IPS-18a (cell line): Measurements from ENCODE around the gene PM20D2.

ENCODE experiments used
- H3K27ac ChIP-seq: one replicate; pipeline ENCODE4 v1.5.1; 2013; ENCODE audit warnings: low read length
- H3K27me3 ChIP-seq: one replicate; pipeline ENCODE4 v1.6.1; 2013; ENCODE audit warnings: mild to moderate bottlenecking, low read length; ENCODE audit not compliant: control insufficient read depth, insufficient read depth
- H3K36me3 ChIP-seq: one replicate; pipeline ENCODE4 v1.6.1; 2013; ENCODE audit warnings: low read depth, low read length; ENCODE audit not compliant: control insufficient read depth
- H3K4me1 ChIP-seq: one replicate; pipeline ENCODE4 v1.6.1; 2013; ENCODE audit warnings: low read depth, low read length; ENCODE audit not compliant: control insufficient read depth
- H3K4me3 ChIP-seq: one replicate; pipeline ENCODE4 v1.5.1; 2013; ENCODE audit warnings: low read length
- H3K9ac ChIP-seq: one replicate; pipeline ENCODE4 v1.6.1; 2013; ENCODE audit warnings: mild to moderate bottlenecking, low read length, moderate library complexity
- H3K9me3 ChIP-seq: one replicate; pipeline ENCODE4 v1.6.1; 2013; ENCODE audit warnings: low read depth, low read length; ENCODE audit not compliant: control insufficient read depth

PM20D2 gene

DNA sequence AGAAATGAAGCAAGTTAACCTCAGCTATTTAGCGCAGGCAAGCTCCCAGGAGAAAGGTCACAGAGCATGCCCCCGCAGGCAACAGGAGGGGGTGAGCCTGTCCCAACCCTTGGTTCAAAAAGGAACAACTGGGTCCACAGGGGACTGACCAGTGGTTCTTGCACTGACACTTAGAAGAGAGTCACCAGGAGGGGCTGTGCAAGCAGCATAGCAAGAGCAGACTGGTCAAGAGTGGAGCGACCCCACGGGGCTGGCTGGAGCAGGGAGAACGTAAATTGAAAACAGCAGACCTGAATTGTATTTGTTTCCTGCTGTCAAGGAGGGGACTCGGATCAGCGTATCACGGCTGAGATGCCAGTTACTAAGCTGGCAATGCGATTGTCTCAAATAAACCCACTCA, 38.5 kb downstream of the PM20D2 start:
- no peaks in the 10 kb centered on the region for H3K36me3 ChIP-seq
- no peaks in the 10 kb centered on the region for H3K4me1 ChIP-seq
- H3K9ac ChIP-seq, result no peak overlapping the region
- H3K9me3 ChIP-seq, result no peaks in the 10 kb centered on the region
- no peak overlapping the region for H3K4me3 ChIP-seq
- no peak overlapping the region for H3K27ac ChIP-seq
- H3K27me3 ChIP-seq, result no peaks in the 10 kb centered on the region

DNA sequence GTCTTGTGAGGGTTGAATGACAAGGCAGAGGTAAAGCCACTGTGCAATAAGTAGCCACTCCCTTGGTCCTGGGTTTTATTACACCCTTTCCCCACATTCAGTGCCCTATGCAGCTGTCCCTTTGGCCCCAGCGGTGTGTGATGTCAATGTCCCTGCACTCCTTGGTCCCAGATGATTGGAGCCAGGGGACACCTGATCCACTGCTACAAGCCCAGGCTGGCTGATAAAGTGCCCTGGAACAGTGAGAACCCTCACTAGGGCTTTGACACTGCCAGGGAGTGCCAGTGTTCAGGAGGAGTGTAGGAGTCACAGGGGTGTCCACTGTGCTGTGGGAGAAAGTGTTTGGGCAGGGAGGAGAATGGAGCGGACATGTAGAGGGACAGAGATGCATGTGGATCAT, 40.9 kb downstream of the PM20D2 start:
- Histone ChIP-seq H3K4me1 (peaks cover 14% of the 10 kb centered on the region), H3K4me3 (no peak overlapping the region), H3K27me3 (no peaks in the 10 kb centered on the region), H3K36me3 (no peaks in the 10 kb centered on the region), H3K9me3 (no peaks in the 10 kb centered on the region), H3K27ac (no peak overlapping the region), H3K9ac (no peak overlapping the region)

DNA sequence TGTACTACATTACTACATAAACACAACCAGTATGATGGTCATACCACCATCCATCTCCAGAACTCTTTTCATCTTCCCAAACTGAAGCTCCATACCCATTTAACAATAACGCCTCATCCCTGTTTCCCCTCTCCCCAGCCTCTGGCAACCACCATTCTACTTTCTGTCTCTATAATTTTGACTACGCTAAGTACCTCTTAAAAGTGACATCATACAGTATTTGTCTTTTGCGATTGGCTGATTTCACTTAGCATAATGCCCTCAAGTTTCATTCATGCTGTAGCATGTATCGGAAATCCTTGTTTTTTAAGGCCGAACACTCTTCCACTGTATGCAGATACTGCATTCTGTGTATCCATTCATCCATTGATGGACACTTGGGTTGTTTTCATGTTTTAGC, 41.6 kb downstream of the PM20D2 start:
- H3K27ac ChIP-seq, result no peak overlapping the region
- no peaks in the 10 kb centered on the region for H3K27me3 ChIP-seq
- peaks cover 14% of the 10 kb centered on the region for H3K4me1 ChIP-seq
- H3K36me3 ChIP-seq, result no peaks in the 10 kb centered on the region
- H3K9me3 ChIP-seq, result no peaks in the 10 kb centered on the region
- no peak overlapping the region for H3K9ac ChIP-seq
- no peak overlapping the region for H3K4me3 ChIP-seq

DNA sequence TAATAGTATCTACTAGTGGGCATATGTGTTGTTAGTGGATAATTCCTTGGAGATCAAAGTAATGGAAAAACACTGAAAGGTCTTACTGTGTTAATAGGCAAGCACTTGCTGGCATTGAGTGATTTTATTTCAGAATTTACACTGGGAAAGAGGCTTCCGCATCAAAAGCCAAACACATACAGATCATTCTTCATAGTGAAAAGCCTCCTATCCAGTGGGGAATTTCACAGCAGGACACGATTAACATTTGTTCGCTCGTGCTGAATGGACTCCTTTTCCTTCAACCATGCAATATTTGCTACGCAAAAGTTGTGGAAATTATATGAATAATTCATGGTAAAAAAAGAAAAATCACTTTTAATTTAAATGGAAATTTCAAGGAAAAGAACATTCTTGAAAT, 44.9 kb downstream of the PM20D2 start:
- H3K9ac ChIP-seq, result no peak overlapping the region
- peaks cover 3% of the 10 kb centered on the region for H3K9me3 ChIP-seq
- H3K4me3 ChIP-seq, result no peak overlapping the region
- no peak overlapping the region for H3K27ac ChIP-seq
- H3K36me3 ChIP-seq, result no peaks in the 10 kb centered on the region
- peaks cover 14% of the 10 kb centered on the region for H3K4me1 ChIP-seq
- H3K27me3 ChIP-seq, result no peaks in the 10 kb centered on the region

DNA sequence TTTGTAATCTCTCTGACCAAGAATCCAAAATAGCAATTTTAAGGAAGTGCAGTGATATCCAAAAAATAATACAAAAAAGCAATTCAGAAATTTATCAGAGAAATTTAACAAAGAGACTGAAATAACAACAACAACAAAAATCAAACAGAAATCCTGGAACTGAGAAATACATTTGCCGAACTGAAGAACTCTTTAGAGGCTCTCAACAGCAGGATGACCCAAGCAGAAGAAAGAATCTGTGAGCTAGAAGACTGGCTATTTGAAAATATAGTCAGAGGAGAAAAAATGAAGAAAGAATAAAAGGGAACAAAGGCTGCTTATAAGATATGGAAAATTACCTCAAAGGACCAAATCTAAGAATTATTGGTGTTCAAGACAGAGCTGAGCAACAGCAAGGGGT, 48.7 kb downstream of the PM20D2 start:
- H3K4me1 ChIP-seq, result peaks cover 14% of the 10 kb centered on the region
- peaks cover 3% of the 10 kb centered on the region for H3K9me3 ChIP-seq
- H3K4me3 ChIP-seq, result no peak overlapping the region
- no peaks in the 10 kb centered on the region for H3K36me3 ChIP-seq
- H3K9ac ChIP-seq, result no peak overlapping the region
- no peak overlapping the region for H3K27ac ChIP-seq
- H3K27me3 ChIP-seq, result no peaks in the 10 kb centered on the region

DNA sequence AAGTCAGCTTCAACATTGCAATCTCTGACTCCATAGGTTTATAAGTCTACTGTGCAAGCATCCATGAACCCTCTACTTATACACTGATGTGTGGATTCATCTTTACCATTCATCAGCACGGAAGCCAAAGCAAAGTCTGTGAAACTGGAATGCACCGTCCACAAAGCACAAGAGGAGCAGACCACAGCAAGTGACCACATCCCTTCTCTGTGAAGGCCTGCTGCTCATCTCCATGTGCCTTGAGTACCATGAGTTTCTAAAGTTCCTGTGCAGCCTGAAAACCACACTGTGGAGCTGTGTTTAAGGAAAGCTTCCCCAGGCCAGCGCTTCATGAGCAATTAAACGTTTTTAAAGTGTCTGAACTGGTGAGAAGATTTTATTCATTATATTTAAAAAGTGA, 51.3 kb downstream of the PM20D2 start:
- no peaks in the 10 kb centered on the region for H3K36me3 ChIP-seq

DNA sequence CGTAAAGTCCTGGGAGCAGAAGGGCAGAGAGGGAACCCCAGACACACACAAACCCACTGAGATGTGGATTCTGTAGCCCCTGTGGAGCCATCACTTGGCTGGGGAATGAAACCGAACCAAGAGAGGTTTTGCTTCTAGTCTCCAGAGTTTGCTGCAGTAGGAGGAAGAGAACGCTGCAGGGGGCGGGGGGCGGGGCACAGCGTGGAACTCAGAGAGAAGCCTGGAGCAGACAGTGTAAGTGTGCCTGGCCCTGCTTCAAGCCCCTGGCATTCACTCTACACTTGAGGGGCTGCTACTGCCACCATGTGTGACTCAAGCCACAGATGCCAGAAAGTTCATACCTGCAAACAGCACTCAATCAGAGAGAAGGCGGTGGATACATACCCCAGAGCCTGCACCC, 52.4 kb downstream of the PM20D2 start:
- Histone ChIP-seq H3K36me3 (no peaks in the 10 kb centered on the region), H3K27me3 (no peaks in the 10 kb centered on the region), H3K9me3 (peaks cover 3% of the 10 kb centered on the region), H3K4me1 (no peaks in the 10 kb centered on the region), H3K9ac (no peak overlapping the region), H3K27ac (no peak overlapping the region), H3K4me3 (no peak overlapping the region)

More for the DNA sequence above, 51.3 kb downstream of the PM20D2 start:
- Histone ChIP-seq H3K27me3 (no peaks in the 10 kb centered on the region), H3K27ac (no peak overlapping the region), H3K9me3 (peaks cover 3% of the 10 kb centered on the region), H3K4me3 (no peak overlapping the region), H3K9ac (no peak overlapping the region), H3K4me1 (no peaks in the 10 kb centered on the region)

DNA sequence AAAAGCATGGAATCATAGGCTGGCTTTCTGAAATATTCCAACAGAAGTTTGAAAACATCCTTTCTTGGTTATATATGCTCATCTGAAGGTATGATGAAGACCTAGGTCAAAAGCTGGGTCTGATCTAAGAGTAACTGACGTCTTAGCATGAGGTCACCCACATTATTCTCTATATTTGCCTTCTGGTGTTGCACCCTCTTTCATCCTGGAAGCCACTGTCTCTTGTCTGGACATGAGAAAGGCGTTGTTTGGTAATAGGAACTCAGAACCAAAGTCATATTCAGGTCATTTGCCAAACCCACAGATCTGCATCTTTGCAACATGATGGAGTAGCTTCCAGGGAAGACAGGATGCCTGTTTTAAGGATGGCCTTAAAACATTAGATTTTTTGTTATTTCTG, 53.7 kb downstream of the PM20D2 start:
- Histone ChIP-seq H3K4me1 (no peaks in the 10 kb centered on the region), H3K27me3 (no peaks in the 10 kb centered on the region), H3K9ac (no peak overlapping the region), H3K36me3 (no peaks in the 10 kb centered on the region), H3K4me3 (no peak overlapping the region), H3K27ac (no peak overlapping the region), H3K9me3 (no peaks in the 10 kb centered on the region)

DNA sequence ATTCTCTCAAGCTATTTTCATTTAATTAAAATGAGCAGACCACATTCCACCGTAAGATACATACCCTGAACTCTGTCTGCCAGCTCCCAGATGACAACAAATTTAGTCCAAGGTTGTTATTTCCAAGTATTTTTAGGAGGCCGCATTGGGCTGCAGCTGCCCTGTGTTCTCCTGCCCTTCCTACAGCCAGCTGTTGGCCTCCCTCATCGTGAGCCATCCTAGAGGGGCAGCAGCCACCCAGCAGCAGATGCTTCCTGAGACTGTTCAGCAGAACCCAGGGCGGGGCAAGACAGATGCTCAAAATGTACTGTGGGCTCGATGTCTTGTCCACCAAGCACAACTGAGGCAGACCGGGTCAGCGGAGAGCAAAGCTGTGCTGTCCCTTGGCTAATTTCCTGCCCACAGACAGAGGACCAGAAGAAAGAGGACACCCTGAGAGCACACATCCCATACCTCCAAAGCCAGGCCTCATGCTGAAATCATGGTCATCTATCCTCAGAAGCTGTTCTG, 54.9 kb downstream of the PM20D2 start:
- H3K4me1 ChIP-seq, result no peaks in the 10 kb centered on the region
- H3K9ac ChIP-seq, result no peak overlapping the region
- no peaks in the 10 kb centered on the region for H3K27me3 ChIP-seq
- H3K4me3 ChIP-seq, result no peak overlapping the region
- no peaks in the 10 kb centered on the region for H3K9me3 ChIP-seq
- H3K36me3 ChIP-seq, result no peaks in the 10 kb centered on the region
- H3K27ac ChIP-seq, result no peak overlapping the region

DNA sequence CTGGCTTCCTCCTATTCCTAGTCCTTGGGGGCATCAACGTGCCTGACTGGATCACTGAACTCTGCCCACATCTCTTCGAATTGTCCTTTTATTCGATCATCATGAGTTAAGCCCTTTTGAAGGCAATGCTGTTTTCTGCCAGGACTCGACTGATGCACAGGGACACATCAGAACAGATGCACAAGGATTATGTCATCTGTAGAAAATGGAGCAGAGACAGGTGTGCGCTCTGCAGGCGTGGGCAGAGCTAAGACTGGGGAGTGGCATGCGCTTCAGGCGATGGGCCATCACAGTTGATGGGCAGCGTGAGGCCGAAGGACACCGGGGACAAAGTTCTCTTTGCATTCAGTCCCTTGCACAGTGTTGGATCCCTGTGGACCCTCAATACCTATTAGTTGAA, 58.2 kb downstream of the PM20D2 start:
- Histone ChIP-seq H3K27me3 (no peaks in the 10 kb centered on the region), H3K9ac (no peak overlapping the region)

DNA sequence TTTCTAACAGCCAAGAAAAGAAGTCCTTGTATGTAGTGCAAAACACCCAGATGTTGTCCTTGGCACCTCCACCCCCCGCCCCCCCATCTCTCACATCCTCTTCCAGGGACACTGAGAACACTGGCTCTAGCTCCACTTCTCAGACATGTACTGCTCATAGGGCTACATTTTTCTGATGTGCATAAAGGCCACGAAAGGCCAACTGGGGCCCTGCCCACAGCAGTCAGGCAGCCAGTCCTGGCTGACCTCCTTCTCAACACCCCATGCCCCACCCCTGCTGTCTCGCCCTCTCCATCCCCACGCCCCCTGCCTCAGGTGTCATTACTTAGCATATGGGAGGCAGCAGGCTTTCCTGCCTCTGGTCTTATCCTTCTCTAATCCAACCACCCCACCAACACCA, 60.0 kb downstream of the PM20D2 start:
- Histone ChIP-seq H3K9ac (no peak overlapping the region), H3K27me3 (no peaks in the 10 kb centered on the region), H3K36me3 (no peaks in the 10 kb centered on the region), H3K9me3 (no peaks in the 10 kb centered on the region), H3K27ac (no peak overlapping the region), H3K4me1 (peaks cover 3% of the 10 kb centered on the region), H3K4me3 (no peak overlapping the region)

More for the DNA sequence above, 58.2 kb downstream of the PM20D2 start:
- Histone ChIP-seq H3K4me1 (peaks cover 3% of the 10 kb centered on the region), H3K36me3 (no peaks in the 10 kb centered on the region), H3K9me3 (no peaks in the 10 kb centered on the region), H3K4me3 (no peak overlapping the region), H3K27ac (no peak overlapping the region)

DNA sequence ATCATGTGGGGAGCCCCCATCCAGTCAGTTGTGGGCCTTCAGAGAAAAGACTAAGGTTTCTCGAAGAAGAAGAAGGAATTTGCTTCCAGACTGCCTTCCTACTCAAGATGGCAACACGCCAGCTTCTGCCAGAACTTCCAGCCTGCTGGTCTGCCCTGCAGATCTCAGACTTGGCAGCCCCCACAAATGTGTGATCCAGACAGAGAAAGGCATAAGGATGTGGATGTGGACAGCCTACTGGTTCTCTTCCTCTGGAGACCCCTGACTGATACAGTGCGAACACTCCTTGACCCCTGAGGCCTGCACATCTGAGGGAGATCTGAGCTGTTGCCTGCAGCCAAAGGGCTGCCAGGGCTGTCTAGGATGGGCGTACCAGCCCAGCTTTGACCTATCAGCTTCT, 62.7 kb downstream of the PM20D2 start:
- no peak overlapping the region for H3K9ac ChIP-seq
- H3K36me3 ChIP-seq, result no peaks in the 10 kb centered on the region
- H3K27ac ChIP-seq, result no peak overlapping the region
- H3K4me1 ChIP-seq, result peaks cover 12% of the 10 kb centered on the region
- H3K4me3 ChIP-seq, result no peak overlapping the region
- H3K27me3 ChIP-seq, result no peaks in the 10 kb centered on the region
- no peaks in the 10 kb centered on the region for H3K9me3 ChIP-seq
